HG03064 (cell line): ENCODE results near the gene TNFSF8.

Source experiments
- ATAC-seq: cut with Tn5 transposase; IDR thresholded peaks from one replicate; pipeline ENCODE4 v1.9.1; 2021; ENCODE audit warnings: low read depth; ENCODE audit not compliant: unreplicated experiment

Gene TNFSF8, protein sequence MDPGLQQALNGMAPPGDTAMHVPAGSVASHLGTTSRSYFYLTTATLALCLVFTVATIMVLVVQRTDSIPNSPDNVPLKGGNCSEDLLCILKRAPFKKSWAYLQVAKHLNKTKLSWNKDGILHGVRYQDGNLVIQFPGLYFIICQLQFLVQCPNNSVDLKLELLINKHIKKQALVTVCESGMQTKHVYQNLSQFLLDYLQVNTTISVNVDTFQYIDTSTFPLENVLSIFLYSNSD

GRCh38 chr9:114930056-114930812 lies at the start of gene TNFSF8:
Gene TNFSF8 (minus strand): TSS chr9:114930591. CDS start chr9:114930303, 288 bp downstream.
- no peak for ATAC-seq

DNA sequence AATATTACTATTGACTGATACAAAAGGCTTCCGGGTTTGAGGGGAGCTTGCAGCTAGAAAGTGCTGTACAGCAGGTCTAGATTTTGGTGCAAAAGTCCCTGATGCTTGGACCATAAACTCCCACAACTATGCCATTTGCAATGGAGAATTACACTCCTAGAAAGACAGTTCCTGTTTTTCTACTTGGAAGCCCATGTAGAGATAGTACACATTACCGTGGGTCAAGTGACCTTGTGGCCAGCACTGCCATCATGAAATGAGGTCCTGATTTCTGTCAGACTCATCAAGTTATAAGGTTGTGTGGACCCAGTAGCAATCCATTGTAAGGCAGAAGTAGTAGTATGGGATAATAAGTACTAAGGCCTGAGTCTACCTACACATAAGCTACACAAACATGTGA lies 42.8 kb upstream of the TNFSF8 start:
- ATAC-seq = no peak

GRCh38 chr9:114972510-114973136 lies 42.2 kb upstream of the TNFSF8 start:
- ATAC-seq = no peak

DNA sequence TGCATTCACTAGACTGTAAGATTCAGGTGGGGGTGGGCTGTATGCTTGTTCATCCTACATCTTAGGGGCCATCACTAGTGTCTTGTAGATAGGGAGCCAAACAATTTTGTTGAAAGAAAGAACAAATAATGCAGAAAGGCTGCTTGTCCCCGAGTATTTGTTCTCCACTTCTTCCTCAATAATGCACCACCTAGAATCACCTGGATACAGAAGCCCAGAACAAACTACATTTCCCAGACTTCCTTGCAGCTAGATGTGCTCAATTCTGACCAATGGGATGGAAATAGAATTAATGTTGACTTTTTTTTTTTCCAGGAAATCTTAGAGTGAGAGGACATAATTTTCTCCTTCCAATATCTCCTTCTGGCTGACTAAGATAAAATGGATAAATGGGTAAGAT lies 38.9 kb upstream of the TNFSF8 start:
- no peak for ATAC-seq

GRCh38 chr9:114968671-114969070 lies 38.3 kb upstream of the TNFSF8 start:
- ATAC-seq = no peak

GRCh38 chr9:114965564-114965963 lies 35.2 kb upstream of the TNFSF8 start:
- no peak for ATAC-seq

DNA sequence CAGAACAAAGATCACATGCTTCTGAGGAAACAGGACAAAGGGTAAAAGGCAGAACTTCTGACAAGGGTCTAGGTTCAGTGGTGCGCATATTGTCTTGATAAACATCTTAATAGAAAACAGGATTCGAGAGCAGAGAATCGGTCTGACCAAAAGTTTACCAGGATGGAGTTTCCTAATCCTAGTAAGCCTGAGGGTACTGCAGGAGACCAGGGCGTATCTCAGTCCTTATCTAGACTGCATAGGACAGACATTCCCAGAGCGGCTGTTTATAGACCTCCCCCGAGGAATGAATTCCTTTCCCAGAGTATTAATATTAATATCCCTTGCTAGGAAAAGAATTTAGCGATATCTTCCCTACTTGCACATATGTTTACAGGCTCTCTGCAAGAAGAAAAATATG lies 32.4 kb upstream of the TNFSF8 start:
- no peak for ATAC-seq

GRCh38 chr9:114960276-114960675 lies 29.9 kb upstream of the TNFSF8 start:
- ATAC-seq = no peak

DNA sequence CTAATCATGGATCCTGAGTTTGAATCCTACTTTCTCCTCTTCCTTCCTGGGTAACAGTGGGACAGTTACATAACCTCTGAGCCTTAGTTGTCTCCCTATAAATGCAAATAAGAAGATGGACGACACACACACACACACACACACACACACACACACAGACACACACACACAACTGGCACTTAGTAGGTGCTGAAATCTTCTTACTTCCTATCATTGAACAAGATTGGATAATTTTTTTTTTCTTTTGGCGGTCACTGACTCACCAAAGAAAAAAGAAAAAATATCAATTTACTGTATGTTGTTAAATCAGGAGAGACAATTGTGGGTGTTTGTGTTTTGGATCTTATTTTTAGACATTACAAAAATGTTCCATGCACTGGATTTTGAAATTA lies 28.4 kb upstream of the TNFSF8 start:
- ATAC-seq = no peak

DNA sequence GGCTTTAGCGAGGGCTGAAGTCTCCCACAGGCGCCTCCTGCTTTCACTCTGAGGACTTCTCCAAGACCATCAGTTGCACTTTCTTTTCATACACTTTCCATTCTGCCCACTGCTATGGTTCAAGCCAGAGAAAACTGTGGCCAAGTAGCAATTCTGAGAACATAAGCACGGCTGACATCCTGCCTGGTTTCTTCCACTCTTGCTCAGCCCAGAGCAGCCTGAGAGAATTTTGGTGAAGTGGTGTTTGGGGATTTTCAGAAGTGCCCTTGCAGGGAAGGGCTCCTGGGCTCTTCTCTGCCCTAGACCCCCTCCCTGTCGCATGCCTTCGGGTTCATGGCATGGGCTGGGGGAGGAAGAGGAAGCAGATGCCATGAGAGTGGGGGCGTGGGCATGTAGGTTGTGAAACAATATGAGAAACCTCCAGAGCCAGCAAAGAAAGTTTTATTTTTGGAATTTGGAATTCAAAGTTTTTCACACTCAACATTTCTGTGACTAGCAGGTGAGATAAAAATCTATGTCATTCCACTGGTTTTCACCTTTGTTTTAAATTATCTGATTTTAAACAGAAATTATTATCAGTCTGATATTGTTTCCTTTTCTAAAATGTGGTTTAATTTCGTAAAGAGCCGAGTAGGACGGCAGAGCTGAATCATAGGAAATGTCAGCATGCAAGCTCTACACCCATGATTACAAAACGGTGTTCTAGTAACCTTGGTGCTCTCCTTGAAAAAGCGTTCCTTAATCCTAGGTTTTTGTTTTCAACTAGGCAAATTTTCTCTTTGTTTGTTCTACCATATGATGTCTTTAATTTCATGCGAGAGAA lies 27.8 kb upstream of the TNFSF8 start:
- no peak for ATAC-seq

DNA sequence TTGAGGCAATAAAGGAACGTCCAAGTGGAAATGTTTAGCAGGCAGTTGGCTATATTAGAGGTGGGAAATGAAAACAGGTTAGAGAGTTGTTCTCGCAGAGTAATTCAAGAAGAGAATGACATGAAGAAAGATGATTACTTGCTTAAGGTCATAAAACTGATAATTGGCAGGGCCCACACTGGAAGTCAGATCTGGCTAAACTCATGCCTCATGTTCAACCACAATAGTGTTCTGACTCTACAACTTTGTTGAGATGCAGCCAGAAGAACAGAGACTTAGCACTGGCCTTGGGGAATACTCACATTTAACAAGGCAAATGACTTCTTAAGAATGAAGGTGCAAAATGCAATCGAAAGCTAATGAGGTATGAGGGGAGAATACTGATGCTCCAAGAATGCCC lies 27.2 kb upstream of the TNFSF8 start:
- no peak for ATAC-seq

- no peak for ATAC-seq
These were observed 24.7 kb upstream of the TNFSF8 start for GRCh38 chr9:114954956-114955582.

- no peak for ATAC-seq
These were observed 23.6 kb upstream of the TNFSF8 start for GRCh38 chr9:114953959-114954358.

GRCh38 chr9:114953046-114953445 lies 22.7 kb upstream of the TNFSF8 start:
- no peak for ATAC-seq

DNA sequence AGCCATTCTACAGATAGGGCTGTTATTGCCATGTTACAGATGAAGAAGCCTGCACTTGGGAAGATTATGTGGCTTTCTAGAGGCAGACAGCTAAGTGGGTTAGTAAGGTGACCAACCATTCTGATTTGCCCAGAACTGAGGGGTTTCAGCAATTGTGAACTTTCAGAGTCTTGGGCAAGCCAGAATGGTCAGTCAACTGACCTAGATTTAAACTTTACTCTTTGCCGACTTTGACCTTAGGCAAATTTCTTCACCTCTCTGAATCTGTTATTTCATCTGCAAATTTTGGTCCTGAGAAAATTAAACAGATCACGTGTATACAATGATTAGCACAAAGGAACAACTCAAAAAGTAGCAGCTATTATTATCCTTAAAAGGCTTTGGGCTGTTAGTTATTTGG lies 20.4 kb upstream of the TNFSF8 start:
- ATAC-seq = no peak

DNA sequence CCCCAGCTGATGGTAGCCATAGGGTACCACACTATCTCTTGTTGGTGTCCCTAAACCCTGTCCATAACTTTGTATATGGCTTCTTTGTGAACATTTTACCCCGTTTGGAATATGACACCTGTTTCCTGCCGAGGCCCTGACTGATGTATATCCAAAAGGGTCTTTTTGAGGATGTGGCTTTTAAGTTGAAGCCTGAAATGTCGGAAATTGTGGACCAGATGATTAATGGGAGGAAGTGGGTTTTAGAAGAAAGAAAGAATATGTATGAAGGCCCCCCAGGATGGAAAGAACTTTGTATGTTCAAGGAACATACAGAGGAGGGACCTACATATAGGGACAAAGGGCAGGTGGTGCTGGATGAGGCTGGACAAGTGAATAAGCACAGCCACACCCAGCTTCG lies 16.7 kb upstream of the TNFSF8 start:
- no peak for ATAC-seq

DNA sequence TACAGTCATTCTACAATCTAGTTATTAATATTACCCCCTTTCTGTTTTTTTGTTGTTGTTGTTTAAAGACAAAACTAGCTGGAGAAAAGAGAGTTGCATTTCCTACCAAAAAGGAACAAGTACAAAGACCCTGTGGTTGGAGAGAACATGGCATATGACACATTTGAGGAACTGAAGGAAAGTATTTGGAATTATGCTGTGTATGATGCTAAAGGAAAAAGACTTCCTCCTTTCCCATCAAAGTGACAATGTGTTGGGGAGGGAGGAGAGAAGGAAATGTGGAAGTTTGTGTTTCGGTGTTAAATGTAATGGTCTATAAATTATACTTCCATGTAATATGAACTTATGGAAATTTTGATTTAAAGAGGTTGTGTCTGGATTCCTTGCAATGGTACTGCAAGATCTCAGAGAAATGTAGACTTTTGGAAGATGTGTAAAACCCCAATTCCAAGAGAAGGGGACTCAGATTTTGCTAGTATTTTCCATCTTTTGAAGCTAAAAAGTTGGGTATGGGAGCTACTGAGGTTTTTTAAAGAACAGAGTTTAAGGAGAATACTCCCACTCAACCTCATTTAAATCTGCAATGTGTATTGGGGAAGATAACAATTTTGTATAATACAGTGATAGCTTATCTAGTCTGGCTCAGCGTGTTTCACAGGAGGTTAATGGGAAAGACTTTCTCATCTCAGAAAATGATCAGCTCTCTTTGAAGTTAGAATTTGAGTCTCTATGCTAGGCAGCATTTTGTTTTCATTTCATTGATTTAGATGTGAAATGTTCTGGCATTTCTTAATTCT lies 15.4 kb upstream of the TNFSF8 start:
- no peak for ATAC-seq

- ATAC-seq = no peak
These were observed 11.0 kb upstream of the TNFSF8 start for GRCh38 chr9:114941376-114941775.

DNA sequence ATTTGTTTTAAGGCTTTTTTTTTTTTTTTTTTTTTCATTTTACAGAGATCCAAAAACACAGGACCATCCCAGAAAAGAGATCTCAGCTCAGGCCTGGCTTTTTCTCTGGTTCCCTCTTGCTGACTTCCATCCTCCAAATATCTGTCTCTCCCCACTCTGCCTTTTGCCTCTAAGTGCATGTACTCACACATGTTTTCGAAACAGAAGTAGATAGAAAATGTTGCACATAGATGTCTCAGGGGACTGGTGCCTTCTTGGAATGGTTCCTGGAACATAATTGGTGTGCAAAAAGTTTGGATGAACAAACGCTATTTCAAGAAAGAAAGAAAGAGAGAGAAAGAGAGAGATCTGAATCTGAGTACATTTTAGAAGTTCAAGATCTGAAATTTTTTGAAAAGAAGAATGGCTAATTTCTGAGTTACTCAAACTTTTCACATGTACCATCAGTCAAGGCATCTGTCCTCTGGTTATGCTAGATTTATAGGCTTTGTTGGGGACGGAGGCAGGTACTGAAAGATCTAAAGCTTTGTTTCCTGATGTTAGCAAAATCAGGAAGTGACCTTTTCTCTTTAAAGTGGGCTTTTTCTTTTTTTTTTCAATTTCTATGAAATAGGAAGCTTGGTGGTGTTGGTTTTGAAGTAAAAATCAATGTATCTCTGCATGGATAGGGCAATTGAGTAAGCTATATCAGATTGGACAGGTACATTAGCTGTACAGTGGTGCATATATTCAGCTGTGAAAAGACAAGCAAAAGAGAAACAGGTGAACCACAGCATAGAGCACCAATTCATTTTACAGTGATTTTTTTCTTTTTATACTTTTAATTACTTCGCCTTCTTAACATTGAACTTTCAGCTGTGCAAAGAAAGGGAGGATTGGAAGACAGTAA lies 8.5 kb upstream of the TNFSF8 start:
- no peak for ATAC-seq
